ENCODE results near the gene RAPGEFL1. TPM values are rescaled to one million over a fixed set of nuclear protein-coding genes. Genes with fewer than 3 reads are reported as not detected.

Gene RAPGEFL1
- total and polyA plus RNA-seq, 2 of the 8 experiments (the other 6 are each of a cell fraction or from before 2014, with no cell fraction given), result 20.0 to 20.2 TPM

DNA sequence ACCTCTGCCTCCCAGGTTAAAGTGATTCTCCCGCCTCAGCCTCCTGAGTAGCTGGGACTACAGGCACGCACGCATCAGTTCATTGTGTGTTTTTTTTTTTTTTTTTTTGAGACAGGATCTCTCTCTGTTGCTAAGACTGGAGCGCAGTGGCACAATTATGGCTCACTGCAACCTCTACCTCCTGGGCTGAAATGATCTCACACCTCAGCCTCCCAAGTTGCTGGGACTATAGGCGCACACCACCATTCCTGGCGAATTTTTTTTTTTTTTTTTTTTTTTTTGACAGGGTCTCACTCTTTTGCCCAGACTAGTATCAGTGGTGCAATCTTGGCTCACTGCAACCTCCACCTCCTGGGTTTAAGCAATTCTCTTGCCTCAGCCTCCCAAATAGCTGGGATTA lies 17.8 kb upstream of the RAPGEFL1 start:
- H3K23me2 ChIP-seq (ENCODE audit: low read depth, low read length), result no peaks in the 10 kb centered on the region
- no peak overlapping the region for H2AK5ac ChIP-seq (ENCODE audit: low read depth, low read length)
- no peak overlapping the region for H3K4me3 ChIP-seq (ENCODE audit: extremely low read depth in 1 of 4, insufficient read depth in 2 of 4, low read depth in 3 of 4, low read length in 4 of 4)
- no peak overlapping the region for H3K4me2 ChIP-seq (ENCODE audit: insufficient read depth in 1 of 2, low read depth in 2 of 2, low read length in 2 of 2)
- H4K5ac ChIP-seq (ENCODE audit: insufficient read length, low read depth, low read length), result no peak overlapping the region
- peaks cover 24 to 37% (median 32%) of the 10 kb centered on the region in 4 experiments for H3K36me3 ChIP-seq (ENCODE audit: control insufficient read depth in 2 of 4, insufficient read depth in 4 of 4, low read length in 3 of 4)
- H3K27ac ChIP-seq (ENCODE audit: low read depth, low read length), result no peak overlapping the region
- no peak overlapping the region for H2BK120ac ChIP-seq (replicated peaks; ENCODE audit: low read depth, low read length)
- no peak overlapping the region for H3K14ac ChIP-seq (ENCODE audit: insufficient read length)
- no peak overlapping the region for H2BK20ac ChIP-seq (ENCODE audit: low read length)
- no peak overlapping the region for H4K91ac ChIP-seq (replicated peaks; ENCODE audit: insufficient read length, low read length)
- ChIA-PET CTCF (ENCODE audit: partially characterized antibody) (interaction anchor here (1.0 to 6.1 kb wide), 3 partner anchors 8 to 76 kb away, joined by 3 to 48 read pairs (median 3); no protein-coding TSS in a partner anchor), POLR2A (ENCODE audit: partially characterized antibody) (interaction anchor here (4.2 kb wide), 1 partner anchor 14 kb away, joined by 31 read pairs; no protein-coding TSS in a partner anchor)
- H3K27me3 ChIP-seq (replicated peaks in 1 of 4; ENCODE audit: control insufficient read depth in 3 of 4, extremely low read depth in 1 of 4, insufficient read depth in 3 of 4, low read length in 3 of 4), result no peaks in the 10 kb centered on the region
- no peak overlapping the region for H3K23ac ChIP-seq (ENCODE audit: insufficient read length)
- no peaks in the 10 kb centered on the region for H3K4me1 ChIP-seq (replicated peaks in 1 of 4; ENCODE audit: control insufficient read depth in 3 of 4, insufficient read depth in 4 of 4, low read length in 3 of 4)
- H2BK5ac ChIP-seq (ENCODE audit: low read depth, low read length), result no peak overlapping the region
- H4K8ac ChIP-seq (ENCODE audit: extremely low read depth, insufficient read depth, low read length), result no peak overlapping the region; the same call in 1 of the 2 replicates
- H2BK12ac ChIP-seq (ENCODE audit: low read depth, low read length), result no peak overlapping the region
- no peak overlapping the region for H3K4ac ChIP-seq (replicated peaks; ENCODE audit: insufficient read length, low read depth, low read length)
- H2AFZ ChIP-seq (ENCODE audit: low read length), result no peak overlapping the region
- no peak overlapping the region for H3K18ac ChIP-seq (ENCODE audit: extremely low read depth, low read length)
- no peak overlapping the region for H3K9ac ChIP-seq (replicated peaks in 1 of 4; ENCODE audit: extremely low read depth in 1 of 4, low read depth in 3 of 4, low read length in 3 of 4)
- no peaks in the 10 kb centered on the region for H3K9me3 ChIP-seq (ENCODE audit: insufficient read depth in 2 of 2, low read depth in 1 of 2, low read length in 1 of 2)
- H3K79me1 ChIP-seq (ENCODE audit: low read depth, low read length), result peaks cover 6% of the 10 kb centered on the region
- H3K79me2 ChIP-seq (ENCODE audit: control insufficient read depth in 1 of 2, insufficient read depth in 2 of 2, low read length in 2 of 2), result peaks cover 2 to 36% of the 10 kb centered on the region in 2 experiments; a peak in 3 of 4 replicates
- DNase-seq (ENCODE audit: low read depth in 1 of 2, low spot score in 2 of 2), result no peak
- WGBS, 2 experiments (ENCODE audit: extremely low coverage in 1 of 2, insufficient coverage in 1 of 2, insufficient read length in 1 of 2, insufficient replicate concordance in 2 of 2, low coverage in 1 of 2, low lambda C conversion rate in 2 of 2, missing lambda C conversion rate in 1 of 2), result 87% methylated on average over 5 of the region's 6 CpGs; no CpG with 5 or more reads in 1 of the 2 experiments
- peaks cover 0 to 3% of the 10 kb centered on the region in 2 experiments for H4K20me1 ChIP-seq (replicated peaks in 1 of 2; ENCODE audit: control insufficient read depth in 1 of 2, insufficient read depth in 2 of 2, low read length in 2 of 2)
- H3K56ac ChIP-seq (replicated peaks; ENCODE audit: insufficient read length, low read depth, low read length), result no peak overlapping the region
- no peak for FAIRE-seq
- no peak overlapping the region for H2BK15ac ChIP-seq (ENCODE audit: low read length)
- TF ChIP-seq TCF12 (IDR thresholded peaks at IDR 0.05; ENCODE audit: low read depth, low read length) (no peak), YY1 (IDR thresholded peaks at IDR 0.05; ENCODE audit: low read depth, low read length) (no peak), HDAC2 (IDR thresholded peaks at IDR 0.05; ENCODE audit: borderline replicate concordance in 1 of 2, low read depth in 2 of 2, low read length in 2 of 2) (no peak), CHD2 (IDR thresholded peaks at IDR 0.05; ENCODE audit: low read length) (no peak), HDAC6 (IDR thresholded peaks at IDR 0.05; ENCODE audit: low read depth, low read length) (no peak), EP300 (IDR thresholded peaks at IDR 0.05; ENCODE audit: borderline replicate concordance in 1 of 2, low read depth in 2 of 2, low read length in 2 of 2) (no peak), GABPA (IDR thresholded peaks at IDR 0.05; ENCODE audit: borderline replicate concordance, insufficient read depth, low read length) (no peak), ASH2L (IDR thresholded peaks at IDR 0.05; ENCODE audit: low read length) (no peak), POLR2A (IDR thresholded peaks at IDR 0.05; ENCODE audit: control extremely low read depth in 1 of 2, low read depth in 2 of 2, low read length in 2 of 2) (no peak), ZNF274 (IDR thresholded peaks at IDR 0.05; ENCODE audit: borderline replicate concordance, extremely low read depth, low read length) (no peak), SIN3A (conservative IDR thresholded peaks at IDR 0.05 in 1 of 2, IDR thresholded peaks at IDR 0.05 in 1 of 2; ENCODE audit: low read depth in 1 of 2, low read length in 2 of 2) (no peak), FOSL1 (IDR thresholded peaks at IDR 0.05; ENCODE audit: insufficient read depth, low read depth, low read length) (no peak), RFX5 (IDR thresholded peaks at IDR 0.05; ENCODE audit: borderline replicate concordance, low read depth, low read length) (no peak), POU5F1 (IDR thresholded peaks at IDR 0.05; ENCODE audit: low read depth, low read length) (no peak)

All from H1 (cell line).